Muscle of leg (tissue), 11 donors: ENCODE measurements around the gene INPP4B. TPM values are rescaled to one million over a fixed set of nuclear protein-coding genes. Genes with fewer than 3 reads are reported as not detected.
A peak's percentile ranks its signal among the peaks of the same experiment; 100 is the strongest.

Experiments used
- DNase-seq: peaks from one replicate; pipeline ENCODE4 v3.0.0; 2013
- H3K27ac ChIP-seq: one replicate; pipeline ENCODE4 v1.5.1; 2013; ENCODE audit warnings: mild to moderate bottlenecking, low read length, control low read depth
- H3K27me3 ChIP-seq: one replicate; pipeline ENCODE4 v1.6.1; 2013; ENCODE audit warnings: low read length; ENCODE audit not compliant: control insufficient read depth, insufficient read depth
- H3K36me3 ChIP-seq: one replicate; pipeline ENCODE4 v1.6.1; 2013; ENCODE audit warnings: low read length; ENCODE audit not compliant: control insufficient read depth, insufficient read depth
- H3K4me1 ChIP-seq: one replicate; pipeline ENCODE4 v1.6.1; 2013; ENCODE audit warnings: low read length; ENCODE audit not compliant: control insufficient read depth, insufficient read depth
- H3K4me3 ChIP-seq: one replicate; pipeline ENCODE4 v1.5.1; 2013; ENCODE audit warnings: low read length, control low read depth
- H3K9me3 ChIP-seq: replicated peaks from 2 replicates; pipeline ENCODE4 v1.6.1; 2013; ENCODE audit warnings: low read depth, low read length; ENCODE audit not compliant: control insufficient read depth
- WGBS: methylation state at CpG from one replicate; pipeline ENCODE4 v1.1.5; 2013; ENCODE audit warnings: missing lambda C conversion rate; ENCODE audit not compliant: insufficient coverage; 5-methylcytosine and 5-hydroxymethylcytosine counted together
- polyA plus RNA-seq, 8 donors: library from polyadenylated mRNA; unstranded; fragments of 120-200 nt; gene quantifications; one replicate each; pipeline versions ENCODE4 v1.2.1 to v1.2.3, GENCODE V29; 2013; ENCODE audit warnings: inconsistent platforms in 1 of 8, low replicate concordance in 1 of 8; ENCODE audit not compliant: insufficient read length in 8 of 8, insufficient read depth in 1 of 8
- total RNA-seq: library from RNA; stranded (reverse); fragments of 120-200 nt; gene quantifications from one replicate; pipeline ENCODE4 v1.2.4, GENCODE V29; 2013

Gene INPP4B
- total and polyA plus RNA-seq, 9 donors = 15.7 to 55.1 (median 30.6) TPM

- no peaks in the 10 kb centered on the region for H3K27me3 ChIP-seq
- no peaks in the 10 kb centered on the region for H3K9me3 ChIP-seq
- no CpG with 5 or more reads among the region's 2 CpGs for WGBS
- H3K36me3 ChIP-seq = no peaks in the 10 kb centered on the region
- no peak overlapping the region for H3K27ac ChIP-seq
- no peak overlapping the region for H3K4me3 ChIP-seq
- DNase-seq = no peak
- H3K4me1 ChIP-seq = peaks cover 7% of the 10 kb centered on the region
These were observed 467.9 kb downstream of the INPP4B start for GRCh38 chr4:142378179-142378578.

DNA sequence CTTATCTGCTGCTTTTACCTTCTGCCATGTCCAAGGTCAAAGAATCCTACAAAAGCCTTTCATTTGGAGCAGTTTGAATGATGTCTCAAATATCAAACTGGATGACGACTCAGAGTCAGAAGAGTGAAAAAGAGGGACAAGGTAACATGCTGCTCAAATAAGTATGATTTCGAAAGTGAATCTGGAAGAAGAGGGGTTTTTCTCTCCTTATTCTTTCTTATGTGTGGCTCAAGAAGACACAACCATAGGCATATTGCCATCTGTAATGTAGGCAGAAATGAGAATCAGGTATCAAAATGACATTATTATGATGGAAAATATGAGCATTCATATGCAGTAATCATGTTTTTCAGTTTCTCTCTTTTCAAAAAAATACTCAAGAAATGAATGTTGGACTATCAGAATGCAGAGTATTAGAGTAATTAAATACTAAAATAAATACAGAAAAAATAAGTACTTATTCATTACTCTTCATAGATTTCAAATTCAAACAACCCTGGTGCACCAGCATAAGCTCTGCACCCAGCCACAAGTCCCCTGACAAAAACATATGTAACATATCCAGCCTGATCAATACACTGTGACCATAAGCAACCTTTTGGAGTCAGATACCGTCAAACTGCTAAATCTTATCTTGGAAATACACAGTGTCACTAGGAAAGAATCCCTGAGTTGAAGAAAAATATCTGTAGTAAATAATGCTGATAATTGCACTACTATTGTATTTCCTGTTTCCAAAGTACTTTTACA lies 468.6 kb downstream of the INPP4B start:
- no peak for DNase-seq
- H3K9me3 ChIP-seq = no peaks in the 10 kb centered on the region
- no peak overlapping the region for H3K27ac ChIP-seq
- no peaks in the 10 kb centered on the region for H3K36me3 ChIP-seq
- H3K27me3 ChIP-seq = no peaks in the 10 kb centered on the region
- peaks cover 7% of the 10 kb centered on the region for H3K4me1 ChIP-seq
- H3K4me3 ChIP-seq = no peak overlapping the region
- no CpG with 5 or more reads among the region's 3 CpGs for WGBS

GRCh38 chr4:142376204-142376603 lies 469.9 kb downstream of the INPP4B start:
- Histone ChIP-seq H3K9me3 (no peaks in the 10 kb centered on the region), H3K36me3 (no peaks in the 10 kb centered on the region), H3K4me1 (peaks cover 7% of the 10 kb centered on the region), H3K4me3 (no peak overlapping the region), H3K27me3 (no peaks in the 10 kb centered on the region), H3K27ac (no peak overlapping the region)
- DNase-seq = no peak
- no CpG with 5 or more reads among the region's 1 CpG for WGBS

DNA sequence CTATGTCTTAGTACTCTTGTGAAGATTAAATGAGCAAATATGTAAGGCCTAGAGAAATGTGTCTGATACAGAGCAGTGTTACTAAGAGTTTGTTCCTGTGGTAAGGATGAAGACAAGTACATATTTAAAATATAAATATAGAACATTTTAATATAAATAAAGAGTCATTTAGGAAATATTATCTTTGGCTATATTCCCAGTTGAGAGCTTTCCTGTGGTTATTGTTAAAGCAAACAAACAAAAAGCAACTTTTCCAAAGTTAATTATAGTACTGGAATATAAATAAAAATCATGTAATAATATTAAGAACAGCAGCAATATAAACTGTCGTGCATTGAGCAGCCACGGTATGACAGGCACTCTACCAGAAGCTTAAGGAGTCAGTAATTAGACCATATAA lies 472.5 kb downstream of the INPP4B start:
- peaks cover 2% of the 10 kb centered on the region for H3K9me3 ChIP-seq
- no CpG with 5 or more reads among the region's 2 CpGs for WGBS
- H3K4me1 ChIP-seq = peaks cover under 1% of the 10 kb centered on the region
- H3K36me3 ChIP-seq = no peaks in the 10 kb centered on the region
- no peak for DNase-seq
- H3K27ac ChIP-seq = peak overlapping the region; percentile 31
- H3K4me3 ChIP-seq = no peak overlapping the region
- no peaks in the 10 kb centered on the region for H3K27me3 ChIP-seq

- Histone ChIP-seq H3K36me3 (no peaks in the 10 kb centered on the region), H3K27ac (peak overlapping the region; percentile 2), H3K4me3 (no peak overlapping the region), H3K27me3 (no peaks in the 10 kb centered on the region), H3K4me1 (no peaks in the 10 kb centered on the region), H3K9me3 (peaks cover 2% of the 10 kb centered on the region)
- WGBS = 80% methylated on average over 1 of the region's 2 CpGs
- no peak for DNase-seq
These were observed 473.4 kb downstream of the INPP4B start for GRCh38 chr4:142372530-142373260.

- WGBS = no CpG with 5 or more reads among the region's 3 CpGs
- Histone ChIP-seq H3K4me1 (no peaks in the 10 kb centered on the region), H3K27me3 (no peaks in the 10 kb centered on the region), H3K4me3 (no peak overlapping the region), H3K9me3 (peaks cover 2% of the 10 kb centered on the region), H3K27ac (no peak overlapping the region), H3K36me3 (no peaks in the 10 kb centered on the region)
- no peak for DNase-seq
These were observed 477.0 kb downstream of the INPP4B start for GRCh38 chr4:142369141-142369540.

GRCh38 chr4:142367418-142368180 lies 478.5 kb downstream of the INPP4B start:
- H3K36me3 ChIP-seq = no peaks in the 10 kb centered on the region
- H3K4me3 ChIP-seq = no peak overlapping the region
- WGBS = 100% methylated on average over 1 of the region's 6 CpGs
- H3K9me3 ChIP-seq = peaks cover 2% of the 10 kb centered on the region
- H3K4me1 ChIP-seq = no peaks in the 10 kb centered on the region
- DNase-seq = no peak
- no peaks in the 10 kb centered on the region for H3K27me3 ChIP-seq
- H3K27ac ChIP-seq = no peak overlapping the region

DNA sequence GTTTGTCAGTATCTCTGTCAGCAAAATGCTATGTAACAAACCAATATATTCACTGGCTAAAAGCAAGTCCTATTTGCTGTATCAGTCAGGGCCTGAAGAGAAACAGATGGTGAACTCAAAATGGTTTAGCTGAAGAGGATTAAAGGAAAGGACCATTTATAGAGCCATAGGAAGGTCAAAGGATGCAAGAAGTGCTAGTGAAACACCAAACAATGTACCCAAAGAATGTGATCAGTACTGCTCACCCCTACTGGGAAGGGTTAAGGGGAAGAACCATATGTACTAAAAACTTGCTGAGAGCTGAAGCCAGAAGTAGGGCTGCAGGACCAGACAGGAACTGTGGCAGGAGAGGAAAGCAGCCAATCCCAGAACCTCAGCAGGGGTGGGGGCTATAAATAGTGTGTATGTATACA lies 479.3 kb downstream of the INPP4B start:
- no peaks in the 10 kb centered on the region for H3K27me3 ChIP-seq
- H3K4me1 ChIP-seq = no peaks in the 10 kb centered on the region
- DNase-seq = no peak
- no peak overlapping the region for H3K27ac ChIP-seq
- H3K36me3 ChIP-seq = no peaks in the 10 kb centered on the region
- peaks cover 2% of the 10 kb centered on the region for H3K9me3 ChIP-seq
- no peak overlapping the region for H3K4me3 ChIP-seq

DNA sequence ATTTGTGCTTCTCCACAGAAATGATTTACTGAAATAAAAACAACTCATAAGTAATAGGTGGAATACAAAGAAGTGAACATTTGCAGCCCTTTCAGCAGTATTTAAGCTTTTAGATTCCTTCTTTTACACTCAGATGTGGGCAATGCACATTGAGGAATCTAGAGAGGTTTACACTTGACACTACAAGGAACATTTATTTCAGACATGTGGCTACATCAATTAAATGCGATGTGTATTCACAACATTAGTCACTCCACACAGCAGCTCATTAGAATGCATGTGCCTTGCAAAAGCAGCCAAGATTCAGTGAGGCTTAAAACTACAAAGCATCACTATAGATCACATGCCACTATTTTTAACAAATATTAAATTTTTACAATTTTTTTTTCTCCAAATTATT lies 480.7 kb downstream of the INPP4B start:
- H3K4me1 ChIP-seq = no peaks in the 10 kb centered on the region
- 94% methylated on average over 1 of the region's 1 CpG for WGBS
- H3K27me3 ChIP-seq = no peaks in the 10 kb centered on the region
- H3K9me3 ChIP-seq = no peaks in the 10 kb centered on the region
- no peak overlapping the region for H3K4me3 ChIP-seq
- H3K27ac ChIP-seq = no peak overlapping the region
- no peaks in the 10 kb centered on the region for H3K36me3 ChIP-seq
- no peak for DNase-seq

- no peaks in the 10 kb centered on the region for H3K36me3 ChIP-seq
- H3K27me3 ChIP-seq = no peaks in the 10 kb centered on the region
- H3K9me3 ChIP-seq = no peaks in the 10 kb centered on the region
- H3K4me3 ChIP-seq = no peak overlapping the region
- no peaks in the 10 kb centered on the region for H3K4me1 ChIP-seq
- H3K27ac ChIP-seq = no peak overlapping the region
- no peak for DNase-seq
- no CpG with 5 or more reads among the region's 1 CpG for WGBS
These were observed 482.4 kb downstream of the INPP4B start for GRCh38 chr4:142363686-142364085.
